ENCODE data around the gene SPATA24.

The SPATA24 gene

GRCh38 chr5:139384591-139385051 lies 19.3 kb downstream of the SPATA24 start:
- DNase-seq (ENCODE audit: low read depth) = no peak
- H3K4me3 ChIP-seq (ENCODE audit: low read length) = no peak overlapping the region
- TF ChIP-seq CTCF (conservative IDR thresholded peaks at IDR 0.05; ENCODE audit: low read depth, low read length) = no peak

- no peak overlapping the region for H3K4me3 ChIP-seq (ENCODE audit: low read length)
- TF ChIP-seq CTCF (conservative IDR thresholded peaks at IDR 0.05; ENCODE audit: low read depth, low read length) = no peak
- DNase-seq (ENCODE audit: low read depth) = no peak
These were observed 19.8 kb downstream of the SPATA24 start for GRCh38 chr5:139383993-139384590.

GRCh38 chr5:139383275-139383992 lies 20.5 kb downstream of the SPATA24 start, which contains the start of gene SLC23A1:
Gene SLC23A1 (minus strand): TSS chr5:139383297. CDS start chr5:139383253, 44 bp downstream.
- no peak within 1 kb of the TSS for H3K4me3 ChIP-seq (ENCODE audit: low read length)
- no peak for TF ChIP-seq CTCF (conservative IDR thresholded peaks at IDR 0.05; ENCODE audit: low read depth, low read length)
- no peak for DNase-seq (ENCODE audit: low read depth)

GRCh38 chr5:139382807-139383206 lies 21.1 kb downstream of the SPATA24 start:
- no peak for DNase-seq (ENCODE audit: low read depth)
- H3K4me3 ChIP-seq (ENCODE audit: low read length) = no peak overlapping the region
- no peak for TF ChIP-seq CTCF (conservative IDR thresholded peaks at IDR 0.05; ENCODE audit: low read depth, low read length)

GRCh38 chr5:139381837-139382761 lies 21.8 kb downstream of the SPATA24 start:
- no peak for TF ChIP-seq CTCF (conservative IDR thresholded peaks at IDR 0.05; ENCODE audit: low read depth, low read length)
- H3K4me3 ChIP-seq (ENCODE audit: low read length) = no peak overlapping the region
- no peak for DNase-seq (ENCODE audit: low read depth)

- H3K4me3 ChIP-seq (ENCODE audit: low read length) = no peak overlapping the region
- no peak for TF ChIP-seq CTCF (conservative IDR thresholded peaks at IDR 0.05; ENCODE audit: low read depth, low read length)
- DNase-seq (ENCODE audit: low read depth) = no peak
These were observed 24.1 kb downstream of the SPATA24 start for GRCh38 chr5:139379626-139380449.

All from retinal pigment epithelial cell (primary cell).